Fibroblast of skin of left biceps (primary cell): Measurements from ENCODE around the gene MAGIX.

Experiments
- DNase-seq, 2 experiments: peaks; one replicate each; pipeline ENCODE4 v3.0.0-alpha.2; 2013; ENCODE audit warnings: low read depth in 2 of 2

The MAGIX gene

DNA sequence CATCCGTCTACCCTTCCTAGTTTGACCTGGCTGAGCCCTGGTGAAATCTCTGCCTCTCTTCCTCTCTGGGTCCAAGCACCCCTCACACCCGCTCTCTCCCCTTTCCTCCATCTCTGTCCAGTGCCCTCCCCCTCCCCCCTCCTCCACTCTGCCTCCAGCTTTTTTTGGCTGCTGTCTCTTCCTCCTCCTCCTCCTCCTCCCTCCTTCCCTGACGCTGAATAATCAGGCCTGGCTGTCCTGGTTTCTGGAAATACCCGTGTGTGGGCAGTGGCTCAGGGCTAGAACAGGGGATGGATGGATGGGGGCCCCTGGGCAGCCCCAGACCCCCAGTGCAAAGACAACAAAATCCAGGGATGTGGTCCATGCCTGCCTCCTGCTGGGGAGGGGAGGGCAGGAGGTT lies 42.2 kb downstream of the MAGIX start:
- DNase-seq, result no peak

DNA sequence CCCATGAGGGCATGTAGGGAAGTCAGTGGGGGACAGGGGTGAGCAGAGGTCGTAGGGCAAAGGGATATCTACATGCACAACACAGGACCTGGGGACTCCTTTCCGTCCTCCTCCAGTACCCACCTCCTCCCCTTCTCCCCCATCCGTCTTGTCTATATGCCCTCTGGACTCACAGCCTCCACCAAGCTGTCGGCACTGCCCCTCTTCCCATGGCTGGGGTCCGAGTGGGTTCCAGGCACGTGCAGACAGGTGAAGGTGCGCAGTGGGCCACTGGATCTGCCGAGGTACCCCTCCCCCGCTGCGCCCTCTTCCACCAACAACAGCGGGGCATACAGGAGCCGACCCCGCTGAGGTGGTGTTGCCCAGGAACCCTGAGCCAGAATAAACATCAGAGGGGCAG lies 42.9 kb downstream of the MAGIX start:
- no peak for DNase-seq

DNA sequence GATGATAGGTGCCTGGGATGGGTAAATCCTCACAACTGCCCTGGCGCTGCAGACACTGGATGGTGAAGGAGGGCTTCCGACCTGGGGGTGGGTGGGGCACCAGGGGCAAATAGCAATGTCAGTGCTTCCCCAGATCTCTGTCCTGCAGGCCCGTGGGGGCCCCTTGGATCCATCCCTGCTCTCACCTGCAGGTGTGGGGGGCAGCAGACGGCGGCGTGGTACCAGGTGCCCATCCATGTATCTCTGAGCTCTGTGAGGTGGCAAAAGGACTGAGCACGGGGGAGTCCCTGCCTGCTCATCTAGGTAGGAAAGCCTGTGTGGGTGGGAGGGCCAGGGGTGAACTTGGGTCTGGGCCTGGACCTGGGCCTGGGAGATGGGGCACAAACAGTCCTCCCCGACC lies 44.0 kb downstream of the MAGIX start:
- DNase-seq, result no peak

DNA sequence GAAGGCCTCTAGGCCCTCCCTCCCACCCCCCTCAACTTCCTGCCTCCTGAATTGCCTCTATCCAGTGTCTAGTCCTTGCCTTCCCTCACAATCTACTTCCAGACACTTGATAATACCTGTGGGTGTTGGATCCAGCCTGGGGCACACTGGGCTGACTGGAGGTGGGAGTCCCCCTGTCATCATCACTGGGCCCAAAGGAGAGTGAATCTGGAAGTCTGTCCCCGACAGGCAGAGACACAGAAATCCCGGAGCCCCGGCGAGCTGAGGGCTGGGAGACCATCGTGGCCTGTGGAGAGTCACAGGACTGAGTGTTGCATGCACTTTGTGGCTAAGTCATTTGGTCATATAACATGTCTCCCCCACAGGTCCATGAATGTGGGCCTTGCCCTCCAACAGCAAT lies 45.8 kb downstream of the MAGIX start:
- no peak for DNase-seq

DNA sequence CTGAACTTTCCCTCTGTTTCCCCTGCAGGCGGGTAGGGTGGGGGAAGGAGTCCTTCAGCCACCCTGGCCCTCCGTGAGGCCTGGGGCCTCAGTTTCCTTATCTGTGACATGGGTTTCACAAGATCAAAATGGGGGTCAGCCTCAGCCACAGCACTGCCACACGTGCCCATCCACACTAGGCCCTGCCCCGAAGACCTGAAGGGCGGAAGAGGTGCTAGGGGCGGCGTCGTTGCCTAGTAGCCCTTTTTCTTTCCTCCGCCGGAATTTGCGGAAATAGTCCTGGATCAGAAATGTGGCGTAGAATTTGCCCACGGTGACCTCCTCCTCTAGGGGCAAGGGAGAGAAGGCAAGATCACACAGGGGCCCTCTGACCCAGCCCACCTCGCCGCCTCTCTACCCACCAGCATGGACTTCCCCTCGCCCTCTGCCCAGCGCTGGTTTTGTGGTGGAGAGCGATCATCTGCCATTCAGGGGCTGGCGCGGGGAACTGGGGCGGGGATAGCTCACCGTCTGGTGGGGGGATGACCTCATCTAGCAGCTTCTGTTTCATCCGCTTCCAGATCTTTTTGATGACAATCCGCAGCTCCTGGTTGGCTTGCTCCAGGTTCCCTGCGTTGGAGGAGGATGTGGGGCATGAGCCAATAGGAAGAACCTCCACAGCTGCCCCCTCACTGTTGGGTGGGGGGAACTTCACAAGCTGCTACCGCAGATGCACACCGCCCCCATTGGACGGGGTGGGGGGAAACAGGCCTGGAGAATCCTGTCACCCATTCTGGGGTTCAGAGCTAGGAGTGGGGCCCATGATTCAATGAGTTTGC lies 47.1 kb downstream of the MAGIX start:
- no peak for DNase-seq

DNA sequence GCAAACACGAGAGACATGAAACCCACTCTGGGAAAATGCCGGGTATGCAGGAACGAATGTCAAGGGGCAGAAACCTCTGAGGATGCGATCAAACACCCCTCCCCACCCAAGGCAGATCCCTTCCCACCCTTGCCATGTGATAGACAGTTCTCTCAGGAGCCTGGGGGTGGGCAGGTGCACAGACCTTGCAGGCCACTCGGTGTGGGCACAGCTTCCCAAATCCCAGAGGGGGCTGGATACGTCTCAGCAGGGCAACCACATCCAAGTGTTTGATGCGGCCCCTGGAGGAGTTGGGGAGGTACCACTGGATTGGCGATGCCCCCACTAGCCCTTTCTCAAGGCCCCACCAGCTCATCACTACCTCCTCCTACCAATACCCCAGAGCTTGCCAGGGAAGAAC lies 47.8 kb downstream of the MAGIX start:
- no peak for DNase-seq

DNA sequence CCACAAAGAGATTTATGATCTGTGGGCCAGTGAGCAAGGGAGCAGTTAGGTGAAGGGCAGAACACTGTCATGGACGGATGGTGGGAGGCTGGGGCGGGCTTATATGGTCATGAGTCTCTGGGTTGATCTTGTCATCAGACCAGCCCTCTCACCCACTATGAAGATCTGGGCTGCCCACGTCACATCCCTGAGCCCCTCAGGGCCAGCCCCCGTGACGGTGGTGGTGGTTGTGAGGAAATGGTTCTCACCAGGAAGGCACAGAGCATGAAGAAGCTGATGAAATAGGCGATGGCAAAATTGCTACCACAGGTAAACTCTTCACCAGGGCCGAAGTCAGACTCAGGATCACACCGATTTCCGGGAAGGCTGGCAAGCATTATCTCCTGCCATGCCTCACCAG lies 48.5 kb downstream of the MAGIX start:
- no peak for DNase-seq

DNA sequence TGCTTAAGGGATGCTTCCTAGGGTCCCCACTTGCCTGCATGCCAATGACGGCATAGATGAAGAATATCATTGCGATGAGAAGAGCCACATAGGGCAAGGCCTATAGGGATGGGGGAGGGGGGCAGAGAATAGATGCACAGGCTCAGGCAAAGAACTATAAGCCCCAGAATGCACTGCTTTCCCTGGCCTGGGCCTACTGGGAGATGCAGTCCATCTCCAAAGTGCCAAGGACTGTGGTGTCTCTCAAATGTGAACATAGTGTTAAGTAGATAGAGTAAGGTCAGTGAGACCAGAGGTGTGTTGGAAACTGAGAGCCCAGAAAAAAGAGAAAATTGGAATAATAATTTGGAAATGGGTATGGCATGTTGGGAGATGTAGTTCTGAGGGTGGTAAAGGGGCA lies 49.7 kb downstream of the MAGIX start:
- DNase-seq, result no peak

DNA sequence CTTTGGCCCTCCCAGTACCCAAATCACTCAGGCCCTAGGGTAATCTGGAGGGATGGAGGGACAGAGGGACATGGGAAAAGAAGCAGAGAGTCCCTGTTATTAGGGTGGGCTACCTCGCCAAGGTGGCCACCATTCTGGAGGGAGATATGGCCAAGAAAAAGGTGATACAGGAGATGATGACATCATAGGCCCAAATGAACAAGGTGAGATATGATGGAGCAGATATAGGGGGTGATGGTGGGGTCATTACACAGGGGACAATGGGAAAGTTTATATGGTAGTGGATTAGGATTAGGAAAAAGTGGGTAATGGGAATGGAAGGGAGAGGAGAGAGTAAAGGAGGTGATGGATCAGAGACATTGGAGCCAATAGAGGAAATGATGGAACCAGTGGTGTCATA lies 50.3 kb downstream of the MAGIX start:
- DNase-seq, result no peak

DNA sequence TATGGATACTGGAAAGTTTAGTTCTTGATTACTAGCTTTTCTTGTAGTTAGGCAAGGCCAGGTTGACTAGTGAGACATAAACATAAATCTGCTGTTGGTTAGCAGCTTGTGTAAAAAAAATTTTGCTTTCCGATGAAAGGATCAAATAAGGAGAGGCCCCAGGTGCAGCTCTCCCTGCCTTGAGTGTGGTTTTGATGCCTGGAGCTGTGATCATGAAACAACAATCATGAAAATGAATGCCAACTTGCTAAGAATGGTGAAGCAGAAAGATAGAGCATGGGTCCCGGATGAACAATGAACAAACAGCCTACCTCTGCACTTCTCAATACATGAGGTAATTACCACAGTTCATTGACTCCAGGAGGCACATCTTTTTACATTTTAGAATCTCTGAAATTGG lies 51.9 kb downstream of the MAGIX start:
- no peak for DNase-seq

DNA sequence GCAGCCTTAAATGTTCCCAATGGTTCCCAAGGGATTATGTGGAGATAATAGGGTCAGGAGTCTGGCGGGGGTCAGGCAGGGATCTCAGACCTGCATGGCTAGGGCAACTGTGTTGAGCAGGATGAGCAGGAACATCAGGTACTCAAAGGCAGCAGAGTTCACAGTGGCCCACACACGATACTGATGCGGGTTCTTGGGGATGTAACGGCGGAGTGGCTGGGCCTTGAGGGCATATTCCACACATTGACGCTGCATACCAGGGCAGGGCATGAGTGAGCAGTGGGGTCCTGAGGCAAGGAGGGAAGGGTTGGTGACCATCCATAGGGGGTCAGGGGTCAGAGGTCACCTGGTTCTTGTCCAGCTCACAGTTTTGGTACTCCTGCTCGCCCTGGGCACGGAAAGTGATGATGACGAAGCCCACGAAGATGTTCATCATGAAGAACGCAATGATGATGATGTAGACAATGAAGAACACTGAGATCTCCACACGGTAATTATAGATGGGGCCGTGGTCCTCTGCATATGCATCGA lies 52.5 kb downstream of the MAGIX start:
- DNase-seq, result no peak
